Activated naive CD4-positive, alpha-beta T cell treated with anti-CD3 and anti-CD28 coated beads, Interleukin-2, amount 50 U/mL, for 24 hours (primary cell): ENCODE data around the gene GEMIN4.
A peak's percentile ranks its signal among the peaks of the same experiment; 100 is the strongest.
"Not testable (repeated sequence)": the region's sequence is repeated elsewhere in the genome, so short reads cannot be mapped to it uniquely, and the experiment has no call there.

Experiments
- H3K27ac Mint-ChIP-seq: one replicate; pipeline ENCODE4 v1.8.0; 2021; ENCODE audit warnings: mild to moderate bottlenecking, mixed read lengths
- H3K27me3 Mint-ChIP-seq: one replicate; pipeline ENCODE4 v1.8.0; 2021; ENCODE audit warnings: mixed read lengths
- H3K36me3 Mint-ChIP-seq: one replicate; pipeline ENCODE4 v1.8.0; 2021; ENCODE audit warnings: mixed read lengths
- H3K4me1 Mint-ChIP-seq: one replicate; pipeline ENCODE4 v1.8.0; 2021; ENCODE audit warnings: mixed read lengths
- H3K4me3 Mint-ChIP-seq: one replicate; pipeline ENCODE4 v1.8.0; 2021; ENCODE audit warnings: mild to moderate bottlenecking, mixed read lengths
- H3K9me3 Mint-ChIP-seq: one replicate; pipeline ENCODE4 v1.8.0; 2021; ENCODE audit warnings: mixed read lengths

The GEMIN4 gene

GRCh38 chr17:788551-788950, 36.5 kb upstream of the GEMIN4 start:
- no peak overlapping the region for H3K27ac Mint-ChIP-seq

GRCh38 chr17:787641-788221, 35.7 kb upstream of the GEMIN4 start:
- H3K4me1 Mint-ChIP-seq, result peaks cover 26% of the 10 kb centered on the region
- H3K27me3 Mint-ChIP-seq, result no peaks in the 10 kb centered on the region
- no peaks in the 10 kb centered on the region for H3K9me3 Mint-ChIP-seq
- peaks cover 8% of the 10 kb centered on the region for H3K36me3 Mint-ChIP-seq
- H3K27ac Mint-ChIP-seq, result no peak overlapping the region
- H3K4me3 Mint-ChIP-seq, result no peak overlapping the region

More at GRCh38 chr17:788551-788950, 36.5 kb upstream of the GEMIN4 start:
- peaks cover 8% of the 10 kb centered on the region for H3K36me3 Mint-ChIP-seq
- H3K4me3 Mint-ChIP-seq, result no peak overlapping the region
- H3K4me1 Mint-ChIP-seq, result peaks cover 18% of the 10 kb centered on the region
- no peaks in the 10 kb centered on the region for H3K27me3 Mint-ChIP-seq
- no peaks in the 10 kb centered on the region for H3K9me3 Mint-ChIP-seq

- not testable (repeated sequence) for H3K27me3 Mint-ChIP-seq, H3K9me3 Mint-ChIP-seq, H3K36me3 Mint-ChIP-seq, H3K4me3 Mint-ChIP-seq, H3K27ac Mint-ChIP-seq
- H3K4me1 Mint-ChIP-seq, result peaks cover 34% of the 10 kb centered on the region
Measured at GRCh38 chr17:785901-786300, 33.8 kb upstream of the GEMIN4 start.

GRCh38 chr17:784143-784542, 32.1 kb upstream of the GEMIN4 start:
- Mint-ChIP-seq H3K9me3 (no peaks in the 10 kb centered on the region), H3K36me3 (peaks cover 8% of the 10 kb centered on the region), H3K4me1 (peaks cover 39% of the 10 kb centered on the region), H3K27ac (no peak overlapping the region), H3K27me3 (no peaks in the 10 kb centered on the region), H3K4me3 (peak overlapping the region; percentile 98)

- no peaks in the 10 kb centered on the region for H3K27me3 Mint-ChIP-seq
Measured at GRCh38 chr17:781805-782731, 30.0 kb upstream of the GEMIN4 start, which contains the start of the genes GLOD4 and MRM3. Gene GLOD4 (minus strand): TSS chr17:782280. CDS start chr17:782255, 25 bp downstream. Gene MRM3 (plus strand): TSS chr17:782353. CDS start chr17:782379, 26 bp downstream.

GRCh38 chr17:778096-778495, 26.0 kb upstream of the GEMIN4 start:
- peaks cover 10% of the 10 kb centered on the region for H3K36me3 Mint-ChIP-seq
- H3K27me3 Mint-ChIP-seq, result no peaks in the 10 kb centered on the region
- peaks cover 27% of the 10 kb centered on the region for H3K4me1 Mint-ChIP-seq
- H3K27ac Mint-ChIP-seq, result no peak overlapping the region
- H3K9me3 Mint-ChIP-seq, result no peaks in the 10 kb centered on the region
- H3K4me3 Mint-ChIP-seq, result no peak overlapping the region

More at GRCh38 chr17:781805-782731, 30.0 kb upstream of the GEMIN4 start, which contains the start of the genes GLOD4 and MRM3:
- Mint-ChIP-seq H3K9me3 (no peaks in the 10 kb centered on the region), H3K4me1 (peaks cover 40% of the 10 kb centered on the region), H3K27ac (peak within 1 kb of the TSS; percentile 94), H3K36me3 (peaks cover 6% of the 10 kb centered on the region), H3K4me3 (peak within 1 kb of the TSS; percentile 98)

- Mint-ChIP-seq H3K36me3 (peaks cover 23% of the 10 kb centered on the region), H3K9me3 (no peaks in the 10 kb centered on the region), H3K27me3 (no peaks in the 10 kb centered on the region), H3K4me1 (peaks cover 10% of the 10 kb centered on the region), H3K4me3 (no peak overlapping the region), H3K27ac (no peak overlapping the region)
Measured at GRCh38 chr17:774313-774584, 22.2 kb upstream of the GEMIN4 start.

- Mint-ChIP-seq H3K36me3 (peaks cover 25% of the 10 kb centered on the region), H3K27me3 (no peaks in the 10 kb centered on the region), H3K4me3 (no peak overlapping the region), H3K27ac (peak overlapping the region; percentile 12), H3K9me3 (no peaks in the 10 kb centered on the region), H3K4me1 (peaks cover 10% of the 10 kb centered on the region)
Measured at GRCh38 chr17:773467-774312, 21.6 kb upstream of the GEMIN4 start.

GRCh38 chr17:773016-773415, 21.0 kb upstream of the GEMIN4 start:
- Mint-ChIP-seq H3K36me3 (peaks cover 27% of the 10 kb centered on the region), H3K27me3 (no peaks in the 10 kb centered on the region), H3K9me3 (no peaks in the 10 kb centered on the region), H3K4me3 (no peak overlapping the region), H3K4me1 (peaks cover 7% of the 10 kb centered on the region), H3K27ac (no peak overlapping the region)

- Mint-ChIP-seq H3K27me3 (no peaks in the 10 kb centered on the region), H3K9me3 (no peaks in the 10 kb centered on the region), H3K4me1 (no peaks in the 10 kb centered on the region), H3K4me3 (no peak overlapping the region), H3K27ac (no peak overlapping the region), H3K36me3 (peaks cover 28% of the 10 kb centered on the region)
Measured at GRCh38 chr17:767076-767475, 15.0 kb upstream of the GEMIN4 start.

GRCh38 chr17:760371-760770, 8.3 kb upstream of the GEMIN4 start:
- peaks cover 10% of the 10 kb centered on the region for H3K36me3 Mint-ChIP-seq
- no peak overlapping the region for H3K27ac Mint-ChIP-seq

GRCh38 chr17:759964-760363, 7.9 kb upstream of the GEMIN4 start:
- H3K9me3 Mint-ChIP-seq, result no peaks in the 10 kb centered on the region
- peaks cover 6% of the 10 kb centered on the region for H3K36me3 Mint-ChIP-seq
- no peak overlapping the region for H3K4me3 Mint-ChIP-seq
- H3K27ac Mint-ChIP-seq, result no peak overlapping the region
- H3K4me1 Mint-ChIP-seq, result no peaks in the 10 kb centered on the region
- no peaks in the 10 kb centered on the region for H3K27me3 Mint-ChIP-seq

More at GRCh38 chr17:760371-760770, 8.3 kb upstream of the GEMIN4 start:
- no peaks in the 10 kb centered on the region for H3K9me3 Mint-ChIP-seq
- H3K4me1 Mint-ChIP-seq, result no peaks in the 10 kb centered on the region
- no peak overlapping the region for H3K4me3 Mint-ChIP-seq
- H3K27me3 Mint-ChIP-seq, result no peaks in the 10 kb centered on the region

- not testable (repeated sequence) for H3K36me3 Mint-ChIP-seq, H3K27me3 Mint-ChIP-seq, H3K27ac Mint-ChIP-seq, H3K4me3 Mint-ChIP-seq, H3K9me3 Mint-ChIP-seq
- peaks cover 10% of the 10 kb centered on the region for H3K4me1 Mint-ChIP-seq
Measured at GRCh38 chr17:756010-756567, 4.0 kb upstream of the GEMIN4 start.

GRCh38 chr17:755319-755961, 3.4 kb upstream of the GEMIN4 start:
- H3K27me3 Mint-ChIP-seq, H3K4me3 Mint-ChIP-seq, H3K27ac Mint-ChIP-seq, H3K9me3 Mint-ChIP-seq, H3K36me3 Mint-ChIP-seq: not testable (repeated sequence)
- H3K4me1 Mint-ChIP-seq, result peaks cover 17% of the 10 kb centered on the region

- H3K4me1 Mint-ChIP-seq, result peaks cover 32% of the 10 kb centered on the region
- no peaks in the 10 kb centered on the region for H3K27me3 Mint-ChIP-seq
Measured at GRCh38 chr17:753418-753817, 1.4 kb upstream of the GEMIN4 start.

More at GRCh38 chr17:753418-753817, 1.4 kb upstream of the GEMIN4 start:
- Mint-ChIP-seq H3K4me3 (peak overlapping the region; percentile 49), H3K36me3 (peaks cover 6% of the 10 kb centered on the region), H3K9me3 (no peaks in the 10 kb centered on the region), H3K27ac (peak overlapping the region; percentile 65)
